GM19438 (cell line): ENCODE results near the gene COQ3.
"Not testable (repeated sequence)": the region's sequence is repeated elsewhere in the genome, so short reads cannot be mapped to it uniquely, and the experiment has no call there.

ENCODE experiments used
- ATAC-seq: cut with Tn5 transposase; IDR thresholded peaks from one replicate; pipeline ENCODE4 v1.9.1; 2021; ENCODE audit warnings: low read depth; ENCODE audit not compliant: unreplicated experiment

COQ3 gene

DNA sequence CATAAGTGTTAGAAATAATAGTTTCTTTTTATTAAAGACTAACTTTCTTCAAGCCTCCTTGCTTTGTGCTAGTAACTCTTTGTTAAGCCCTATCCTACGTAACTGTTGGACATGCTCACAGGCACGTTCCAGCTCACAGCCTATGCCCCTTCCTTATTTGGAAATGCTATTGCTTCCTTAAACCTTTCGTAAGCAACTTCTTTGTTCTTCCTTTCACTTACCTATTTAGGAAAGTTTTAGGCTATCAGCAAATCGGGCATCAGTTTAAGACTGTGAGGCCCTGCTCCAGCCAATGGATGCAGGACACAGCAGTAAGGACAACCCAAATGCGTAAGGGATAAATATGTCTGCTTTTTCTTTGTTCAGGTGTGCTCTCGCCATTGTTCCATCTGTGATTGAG is 58.7 kb downstream of the COQ3 start:
- ATAC-seq = not testable (repeated sequence)

DNA sequence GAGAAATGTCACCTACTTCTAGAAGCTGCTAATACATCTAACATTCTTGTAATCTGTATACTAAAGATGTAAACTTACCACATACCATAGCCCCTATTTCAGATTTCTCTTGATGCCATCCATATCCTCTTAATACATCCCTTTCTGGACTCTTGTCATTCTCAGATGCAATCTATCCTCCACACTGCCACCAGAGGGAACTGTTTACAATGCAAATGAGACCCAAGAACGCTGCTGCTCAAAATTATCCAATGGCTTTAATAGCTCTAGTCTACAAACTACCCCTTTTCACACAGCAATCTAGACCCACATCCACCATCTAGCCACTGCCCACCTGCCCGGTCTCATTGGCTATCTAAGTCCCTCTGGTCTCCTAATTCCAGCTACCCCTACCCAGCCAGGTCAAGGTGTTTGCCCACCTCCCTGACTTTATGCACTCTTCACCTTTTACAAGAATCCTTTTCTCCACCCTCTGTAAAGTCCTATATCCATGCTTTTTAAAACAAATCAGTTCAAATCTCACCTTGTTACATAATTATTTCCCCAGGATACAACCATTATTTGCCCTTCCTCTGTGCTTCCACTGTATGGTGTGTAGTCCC is 59.4 kb downstream of the COQ3 start:
- ATAC-seq = peak; percentile 34

DNA sequence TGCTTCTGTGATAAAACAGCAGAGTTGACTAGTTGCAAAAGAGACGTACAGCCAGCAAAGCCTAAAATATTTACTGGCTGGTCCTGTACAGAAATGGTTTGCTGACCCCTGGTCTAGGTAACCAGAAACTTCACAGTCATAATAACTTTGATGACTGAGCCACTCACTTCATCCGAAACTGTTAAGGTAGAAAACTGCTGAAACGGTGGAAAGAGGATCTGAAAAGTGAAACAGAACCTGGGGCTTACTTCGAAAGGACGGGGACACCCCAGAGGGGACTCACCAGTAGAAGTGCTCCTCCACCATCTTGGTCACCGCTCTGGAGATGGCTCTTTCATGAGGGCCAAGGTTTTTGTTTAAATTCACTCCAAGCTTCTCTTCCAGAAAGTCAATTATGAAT is 60.9 kb downstream of the COQ3 start:
- peak; percentile 93 for ATAC-seq

DNA sequence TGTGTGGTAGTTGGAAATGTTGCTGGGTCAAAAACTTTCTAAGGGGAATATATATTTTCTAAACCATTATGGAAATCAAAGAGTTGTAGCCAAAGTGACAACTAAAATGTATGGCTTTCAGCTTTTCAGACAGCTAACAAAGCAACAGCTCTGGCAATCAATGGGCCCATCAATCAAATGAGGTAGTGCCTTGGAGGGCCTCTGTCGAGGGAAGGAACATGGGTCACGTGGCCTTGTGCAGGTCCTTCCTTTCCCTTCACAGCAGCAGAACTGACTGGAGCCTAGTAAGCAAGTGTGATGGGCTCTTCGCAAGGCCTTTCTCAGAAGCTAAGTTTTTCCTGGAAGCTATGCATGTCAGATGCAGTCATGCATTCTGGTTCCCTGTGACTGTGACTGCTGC is 62.5 kb downstream of the COQ3 start:
- ATAC-seq = no peak

DNA sequence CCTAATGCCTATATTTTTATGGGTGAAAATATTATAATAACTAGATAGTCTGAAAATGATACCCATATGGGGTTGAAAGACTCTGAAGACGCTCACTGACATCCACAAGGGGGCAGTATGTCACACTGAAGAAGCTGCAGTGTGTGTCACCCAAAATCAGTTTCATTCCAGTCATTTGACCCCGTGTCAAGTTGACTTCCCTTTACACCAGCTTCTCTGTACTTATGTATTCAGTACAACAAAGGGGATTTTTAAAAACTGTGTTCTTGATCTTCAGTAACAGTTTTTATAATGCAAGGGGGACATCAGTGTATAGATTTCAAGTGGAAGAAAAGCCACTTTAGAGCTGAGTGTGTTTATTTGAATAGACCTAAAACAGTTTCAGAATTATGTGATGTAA is 63.8 kb downstream of the COQ3 start:
- ATAC-seq = peak; percentile 54

DNA sequence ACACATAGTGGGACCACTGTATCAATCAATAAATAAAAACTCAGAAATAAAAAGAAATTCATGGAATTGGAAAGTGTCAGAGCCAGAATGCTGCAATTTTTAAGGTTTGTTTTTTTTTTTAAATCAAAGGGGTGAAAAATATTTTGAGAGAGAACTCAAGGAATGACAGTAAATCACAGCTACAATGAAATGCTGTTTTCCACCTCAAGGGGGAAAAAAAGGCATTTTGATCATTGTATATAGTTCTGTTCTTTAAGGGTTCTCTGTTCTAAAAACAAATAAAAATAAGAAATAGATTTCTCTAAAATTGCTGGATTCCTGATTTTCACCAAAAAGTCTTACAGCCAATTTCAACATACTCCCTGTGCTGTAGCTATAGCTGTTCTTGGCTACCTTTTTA is 69.0 kb downstream of the COQ3 start:
- no peak for ATAC-seq
